ENCODE measurements around the gene RAB21.

Gene RAB21

GRCh38 chr12:71840231-71840847 lies 85.7 kb downstream of the RAB21 start:
- peaks cover 31% of the 10 kb centered on the region for H4K20me1 ChIP-seq (ENCODE audit: insufficient read depth, low read length)
- no peaks in the 10 kb centered on the region for H3K27me3 ChIP-seq (ENCODE audit: insufficient read depth, low read length, poor library complexity)
- TF ChIP-seq CTCF (IDR thresholded peaks at IDR 0.05; ENCODE audit: borderline replicate concordance, extremely low read depth, low read length, poor library complexity, severe bottlenecking) (no peak), EZH2 (IDR thresholded peaks at IDR 0.05; ENCODE audit: borderline replicate concordance, low read depth, low read length, severe bottlenecking) (no peak)
- ATAC-seq (ENCODE audit: insufficient read depth, low read depth) (peak; percentile 20; the same call in 2 of the 3 replicates), DNase-seq (peak; percentile 15)
- peak overlapping the region; percentile 83 for H3K27ac ChIP-seq (ENCODE audit: low read length)
- peaks cover 67% of the 10 kb centered on the region for H3K79me2 ChIP-seq (ENCODE audit: insufficient read depth, low read length)
- H3K4me2 ChIP-seq (ENCODE audit: insufficient read depth, low read length), result peak overlapping the region; percentile 69
- peak overlapping the region; percentile 57 to 71 for H3K4me3 ChIP-seq (ENCODE audit: low read depth in 1 of 2, low read length in 2 of 2)
- peak overlapping the region; percentile 68 for H3K9ac ChIP-seq (ENCODE audit: low read depth, low read length)
- peaks cover 53% of the 10 kb centered on the region for H3K4me1 ChIP-seq (ENCODE audit: insufficient read depth, low read length)
- peaks cover 11% of the 10 kb centered on the region; the same call in 1 of the 2 replicates for H3K36me3 ChIP-seq (ENCODE audit: insufficient read depth, low read length)
- H2AFZ ChIP-seq (ENCODE audit: low read depth, low read length), result peak overlapping the region; percentile 76
- no peaks in the 10 kb centered on the region for H3K9me3 ChIP-seq (ENCODE audit: insufficient read depth, low read length, severe bottlenecking)

- Histone ChIP-seq H3K4me3 (ENCODE audit: low read depth in 1 of 2, low read length in 2 of 2) (no peak overlapping the region), H2AFZ (ENCODE audit: low read depth, low read length) (no peak overlapping the region), H4K20me1 (ENCODE audit: insufficient read depth, low read length) (peaks cover 31% of the 10 kb centered on the region), H3K36me3 (ENCODE audit: insufficient read depth, low read length) (peaks cover 22% of the 10 kb centered on the region), H3K27ac (ENCODE audit: low read length) (no peak overlapping the region), H3K9me3 (ENCODE audit: insufficient read depth, low read length, severe bottlenecking) (peaks cover 6% of the 10 kb centered on the region), H3K79me2 (ENCODE audit: insufficient read depth, low read length) (peaks cover 99% of the 10 kb centered on the region), H3K27me3 (ENCODE audit: insufficient read depth, low read length, poor library complexity) (no peaks in the 10 kb centered on the region), H3K4me1 (ENCODE audit: insufficient read depth, low read length) (peaks cover 29% of the 10 kb centered on the region), H3K4me2 (ENCODE audit: insufficient read depth, low read length) (no peak overlapping the region), H3K9ac (ENCODE audit: low read depth, low read length) (no peak overlapping the region)
- ATAC-seq (ENCODE audit: insufficient read depth, low read depth), result no peak
- DNase-seq, result no peak
- TF ChIP-seq CTCF (IDR thresholded peaks at IDR 0.05; ENCODE audit: borderline replicate concordance, extremely low read depth, low read length, poor library complexity, severe bottlenecking), result peak; percentile 63
- TF ChIP-seq EZH2 (IDR thresholded peaks at IDR 0.05; ENCODE audit: borderline replicate concordance, low read depth, low read length, severe bottlenecking), result no peak
Observed at GRCh38 chr12:71846322-71846940, 91.8 kb downstream of the RAB21 start.

- H3K79me2 ChIP-seq (ENCODE audit: insufficient read depth, low read length), result peaks cover 99% of the 10 kb centered on the region
- ATAC-seq (ENCODE audit: insufficient read depth, low read depth) (no peak), DNase-seq (no peak)
- peaks cover 6% of the 10 kb centered on the region for H3K9me3 ChIP-seq (ENCODE audit: insufficient read depth, low read length, severe bottlenecking)
- no peak overlapping the region for H3K4me3 ChIP-seq (ENCODE audit: low read depth in 1 of 2, low read length in 2 of 2)
- no peak overlapping the region for H2AFZ ChIP-seq (ENCODE audit: low read depth, low read length)
- H3K9ac ChIP-seq (ENCODE audit: low read depth, low read length), result no peak overlapping the region
- no peak overlapping the region for H3K4me2 ChIP-seq (ENCODE audit: insufficient read depth, low read length)
- H3K4me1 ChIP-seq (ENCODE audit: insufficient read depth, low read length), result peaks cover 16% of the 10 kb centered on the region
- TF ChIP-seq CTCF (IDR thresholded peaks at IDR 0.05; ENCODE audit: borderline replicate concordance, extremely low read depth, low read length, poor library complexity, severe bottlenecking), result no peak
- no peak for TF ChIP-seq EZH2 (IDR thresholded peaks at IDR 0.05; ENCODE audit: borderline replicate concordance, low read depth, low read length, severe bottlenecking)
- peaks cover 15% of the 10 kb centered on the region for H3K36me3 ChIP-seq (ENCODE audit: insufficient read depth, low read length)
- peaks cover 25% of the 10 kb centered on the region for H4K20me1 ChIP-seq (ENCODE audit: insufficient read depth, low read length)
- no peak overlapping the region for H3K27ac ChIP-seq (ENCODE audit: low read length)
- no peaks in the 10 kb centered on the region for H3K27me3 ChIP-seq (ENCODE audit: insufficient read depth, low read length, poor library complexity)
Observed at GRCh38 chr12:71848212-71848611, 93.5 kb downstream of the RAB21 start.
